WI38 (cell line): ENCODE data around the gene PFDN1.

Source experiments
- H3K4me3 ChIP-seq: 2 replicates; pipeline ENCODE4 v1.5.1; 2011; ENCODE audit warnings: low read depth, mild to moderate bottlenecking, control low read depth, low read length
- TF ChIP-seq, protein P1 (sequence below): IDR thresholded peaks from 2 replicates; pipeline ENCODE4 v1.5.1; 2012; ENCODE audit warnings: low read depth, mild to moderate bottlenecking, control low read depth, low read length

Gene PFDN1

DNA sequence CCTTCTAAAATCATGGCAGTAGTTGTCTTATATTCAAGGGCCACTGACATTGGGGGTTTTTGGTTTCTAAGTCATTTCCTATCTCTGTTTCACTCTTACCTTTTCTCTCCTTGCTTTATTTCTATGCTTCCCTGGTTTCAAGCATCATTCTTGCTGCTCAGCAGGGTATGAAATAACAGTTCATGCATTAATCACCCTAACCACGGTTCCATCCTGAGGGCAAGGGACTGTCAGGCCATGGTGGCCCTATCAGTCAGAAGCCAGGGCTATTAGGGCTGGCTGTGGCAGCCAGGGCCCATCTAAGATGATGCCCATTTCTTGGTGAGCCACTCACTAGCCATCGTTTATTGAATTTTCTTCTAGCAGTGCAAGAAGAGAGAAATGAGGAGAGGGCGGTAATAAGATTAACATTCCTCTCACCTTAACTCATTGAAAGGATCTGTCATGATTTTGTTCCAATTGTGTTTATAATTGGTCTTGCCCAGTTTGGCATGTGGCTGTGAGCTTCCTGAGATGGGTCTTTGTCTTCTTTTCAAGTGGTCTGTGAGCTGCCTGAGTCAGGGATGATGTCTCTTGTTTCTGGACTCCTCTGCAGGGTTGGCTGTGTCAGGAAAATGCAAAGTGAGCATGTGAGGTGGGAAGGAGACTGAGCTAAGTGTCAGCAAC lies 82.7 kb downstream of the PFDN1 start:
- H3K4me3 ChIP-seq = no peak overlapping the region
- TF ChIP-seq, protein P1, sequence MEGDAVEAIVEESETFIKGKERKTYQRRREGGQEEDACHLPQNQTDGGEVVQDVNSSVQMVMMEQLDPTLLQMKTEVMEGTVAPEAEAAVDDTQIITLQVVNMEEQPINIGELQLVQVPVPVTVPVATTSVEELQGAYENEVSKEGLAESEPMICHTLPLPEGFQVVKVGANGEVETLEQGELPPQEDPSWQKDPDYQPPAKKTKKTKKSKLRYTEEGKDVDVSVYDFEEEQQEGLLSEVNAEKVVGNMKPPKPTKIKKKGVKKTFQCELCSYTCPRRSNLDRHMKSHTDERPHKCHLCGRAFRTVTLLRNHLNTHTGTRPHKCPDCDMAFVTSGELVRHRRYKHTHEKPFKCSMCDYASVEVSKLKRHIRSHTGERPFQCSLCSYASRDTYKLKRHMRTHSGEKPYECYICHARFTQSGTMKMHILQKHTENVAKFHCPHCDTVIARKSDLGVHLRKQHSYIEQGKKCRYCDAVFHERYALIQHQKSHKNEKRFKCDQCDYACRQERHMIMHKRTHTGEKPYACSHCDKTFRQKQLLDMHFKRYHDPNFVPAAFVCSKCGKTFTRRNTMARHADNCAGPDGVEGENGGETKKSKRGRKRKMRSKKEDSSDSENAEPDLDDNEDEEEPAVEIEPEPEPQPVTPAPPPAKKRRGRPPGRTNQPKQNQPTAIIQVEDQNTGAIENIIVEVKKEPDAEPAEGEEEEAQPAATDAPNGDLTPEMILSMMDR = no peak

DNA sequence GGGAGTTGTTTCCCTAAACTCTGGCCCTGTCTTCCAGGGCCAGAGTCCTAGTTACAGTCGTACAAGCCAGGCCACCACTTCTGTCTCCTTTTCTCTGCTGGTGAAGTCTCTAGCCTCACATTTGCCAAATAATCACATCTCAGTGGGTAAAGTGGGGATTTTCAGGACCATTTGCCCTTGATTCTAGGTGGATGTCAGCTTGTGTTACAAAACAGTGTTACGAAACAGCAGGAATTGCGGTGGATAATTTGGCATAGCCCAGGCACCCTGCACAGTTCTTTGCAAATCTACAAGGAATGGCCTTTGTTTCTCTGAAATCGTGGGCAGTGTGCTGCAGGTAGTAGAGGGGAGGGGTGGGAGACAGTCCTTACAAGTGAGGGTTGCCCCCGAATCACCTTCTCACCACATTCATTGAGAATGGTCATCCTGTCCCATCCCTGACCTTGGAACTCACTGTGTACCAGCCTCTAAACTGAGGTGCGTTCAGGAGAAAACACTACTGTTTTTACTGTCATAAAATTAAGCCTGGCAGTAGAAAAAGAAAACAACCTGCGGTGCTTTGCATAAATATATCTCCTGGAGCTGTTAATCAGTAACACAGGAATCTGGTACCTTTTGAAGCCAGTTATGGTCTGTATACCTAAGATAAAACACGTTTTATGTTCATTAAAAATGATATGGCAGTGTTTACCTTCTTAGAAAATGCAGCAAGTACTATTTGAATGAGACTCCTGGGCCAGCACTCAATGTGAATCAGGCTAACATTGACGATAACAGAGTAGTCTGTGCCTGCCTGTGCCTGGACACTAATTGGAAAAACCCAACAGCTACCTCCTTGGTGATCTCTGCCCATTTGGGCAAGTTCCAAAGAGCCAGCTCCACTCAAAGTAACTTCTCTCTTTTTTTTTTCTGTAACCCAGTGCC lies 83.6 kb downstream of the PFDN1 start:
- H3K4me3 ChIP-seq = no peak overlapping the region
- TF ChIP-seq, protein P1 = no peak

DNA sequence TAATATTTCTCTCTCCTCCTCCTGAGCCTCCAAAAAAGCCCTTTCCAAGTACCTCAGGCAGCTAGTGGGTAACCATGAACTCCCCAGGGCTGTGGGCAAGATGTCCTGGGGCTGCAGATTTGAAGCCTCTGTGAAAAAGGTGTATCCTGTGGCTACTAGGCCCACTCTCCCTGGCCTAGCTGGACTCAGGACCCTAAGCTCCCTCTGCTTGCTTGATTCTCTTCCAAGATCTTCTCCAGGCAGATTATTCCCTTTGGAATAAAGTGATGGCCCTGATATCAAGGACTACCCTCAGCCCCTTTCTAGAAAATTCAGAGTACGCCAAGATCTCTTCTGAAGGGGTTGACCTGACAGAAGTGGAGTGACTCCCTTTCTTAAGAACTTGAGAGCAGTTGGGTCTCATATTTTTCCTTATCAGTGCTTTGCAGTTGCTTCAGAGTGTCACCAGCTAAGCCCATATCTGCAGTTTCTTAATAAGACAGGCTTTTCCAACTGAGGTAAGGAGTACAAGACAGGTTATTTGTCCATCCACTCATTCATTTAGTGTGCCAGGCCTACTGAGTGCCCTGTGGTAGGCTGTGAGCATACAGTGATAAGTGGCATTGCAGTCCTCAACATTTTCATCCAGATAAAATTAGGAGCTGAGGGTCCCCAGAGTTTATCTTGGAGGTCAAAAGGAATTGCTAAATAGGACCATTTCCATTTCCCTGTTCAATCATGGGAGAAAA lies 85.4 kb downstream of the PFDN1 start:
- TF ChIP-seq, protein P1 = no peak

DNA sequence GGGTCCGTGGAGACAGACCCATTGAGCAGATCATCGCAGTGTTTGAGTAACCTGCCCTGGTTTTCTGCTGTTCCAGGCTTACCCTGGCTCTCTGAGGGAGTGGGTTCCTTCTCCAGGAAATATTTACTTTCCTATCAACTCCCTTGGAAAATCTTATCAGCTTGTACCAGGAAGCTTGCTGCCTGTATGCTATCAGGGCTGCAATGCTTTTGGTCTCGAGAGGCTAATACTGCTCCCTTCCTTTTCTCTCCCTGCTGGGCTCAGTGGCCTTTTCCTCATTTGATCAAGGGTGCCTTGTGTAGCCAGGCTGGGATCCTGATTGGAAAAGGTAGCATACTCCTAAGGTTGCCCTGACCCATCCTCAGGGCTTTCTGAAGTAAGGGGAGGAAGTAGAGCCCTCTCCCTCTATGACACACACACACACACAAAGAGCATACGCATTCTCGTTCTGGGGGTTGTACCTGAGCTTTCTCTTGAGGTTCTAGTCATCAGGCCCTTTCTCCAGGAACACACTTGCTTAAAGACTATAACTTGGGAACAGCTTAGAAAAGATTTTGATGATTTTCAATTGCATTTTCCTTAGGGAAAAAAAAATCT lies 86.3 kb downstream of the PFDN1 start:
- TF ChIP-seq, protein P1 = no peak
- H3K4me3 ChIP-seq = no peak overlapping the region

More for the DNA sequence above, 85.4 kb downstream of the PFDN1 start:
- H3K4me3 ChIP-seq = no peak overlapping the region

DNA sequence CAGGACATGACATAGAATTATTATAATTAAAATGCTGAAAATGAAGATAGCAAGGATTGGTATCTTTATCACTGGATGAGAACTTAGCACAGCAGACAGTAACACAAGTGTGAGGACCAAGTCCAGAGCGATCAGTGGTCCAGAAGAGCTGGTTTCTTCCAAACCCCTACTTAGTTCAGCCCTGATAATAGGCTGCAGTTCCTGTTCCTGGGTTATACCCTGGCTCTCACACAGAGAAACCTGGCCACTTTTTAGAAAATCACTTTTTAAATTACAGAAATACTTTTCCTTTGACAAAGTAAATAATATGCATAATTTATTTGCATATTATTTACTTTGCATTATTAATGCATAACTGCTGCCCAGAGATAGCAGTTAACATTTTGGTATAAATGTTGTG lies 87.6 kb downstream of the PFDN1 start:
- TF ChIP-seq, protein P1 = no peak
- H3K4me3 ChIP-seq = no peak overlapping the region

DNA sequence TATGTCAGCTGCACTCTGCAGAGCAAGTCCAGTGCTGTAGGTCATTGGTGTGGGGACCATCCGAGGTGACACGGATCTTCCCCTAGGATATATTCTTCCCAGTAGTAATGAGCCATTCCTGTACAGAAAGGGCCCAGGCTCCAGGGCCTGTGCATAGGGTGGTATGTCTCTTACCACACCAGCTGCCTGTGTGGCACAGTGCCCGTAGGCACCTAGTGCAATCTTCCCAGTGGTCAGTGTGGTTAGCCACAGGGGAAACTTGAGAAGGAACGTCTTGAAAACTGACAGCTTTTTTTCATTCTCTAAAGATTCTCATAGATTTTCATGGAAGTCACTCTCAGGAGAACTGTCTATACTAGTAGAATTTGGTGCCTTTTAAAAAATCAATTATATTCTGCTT lies 88.1 kb downstream of the PFDN1 start:
- no peak overlapping the region for H3K4me3 ChIP-seq
- TF ChIP-seq, protein P1 = no peak
